H9 (cell line): ENCODE measurements around the gene RRP12. TPM values are rescaled to one million over a fixed set of nuclear protein-coding genes. Genes with fewer than 3 reads are reported as not detected.

Experiments
- DNase-seq: peaks from one replicate; pipeline ENCODE4 v3.0.0-alpha.2; 2017
- H2AFZ ChIP-seq: one replicate; pipeline ENCODE4 v1.6.1; 2013; ENCODE audit warnings: mild to moderate bottlenecking, low read length, control low read depth, moderate library complexity
- H2AK5ac ChIP-seq: 2 replicates; pipeline ENCODE4 v1.6.1; 2013; ENCODE audit warnings: low read length, control low read depth, mixed read lengths; ENCODE audit not compliant: insufficient read length
- H2BK120ac ChIP-seq: one replicate; pipeline ENCODE4 v1.6.1; 2013; ENCODE audit warnings: low read depth, mild to moderate bottlenecking, low read length, control low read depth, inconsistent platforms; ENCODE audit not compliant: poor library complexity, severe bottlenecking
- H2BK12ac ChIP-seq: 2 replicates; pipeline ENCODE4 v1.6.1; 2013; ENCODE audit warnings: low read length, control low read depth, mixed read lengths, low read depth; ENCODE audit not compliant: insufficient read length
- H2BK15ac ChIP-seq: 2 replicates; pipeline ENCODE4 v1.6.1; 2013; ENCODE audit warnings: low read depth, low read length, control low read depth
- H2BK20ac ChIP-seq: one replicate; pipeline ENCODE4 v1.6.1; 2013; ENCODE audit warnings: low read depth, mild to moderate bottlenecking, low read length, control low read depth, inconsistent platforms; ENCODE audit not compliant: poor library complexity, severe bottlenecking
- H2BK5ac ChIP-seq: 2 replicates; pipeline ENCODE4 v1.6.1; 2013; ENCODE audit warnings: low read length, control low read depth, mixed read lengths; ENCODE audit not compliant: insufficient read length
- H3K14ac ChIP-seq: 2 replicates; pipeline ENCODE4 v1.6.1; 2013; ENCODE audit warnings: low read length, control low read depth; ENCODE audit not compliant: insufficient read depth
- H3K18ac ChIP-seq: 2 replicates; pipeline ENCODE4 v1.6.1; 2013; ENCODE audit warnings: low read depth, mild to moderate bottlenecking, mixed read lengths, low read length, control low read depth; ENCODE audit not compliant: insufficient read length
- H3K23ac ChIP-seq: 2 replicates; pipeline ENCODE4 v1.6.1; 2013; ENCODE audit warnings: low read length, control low read depth, mixed read lengths, low read depth; ENCODE audit not compliant: insufficient read length
- H3K23me2 ChIP-seq: 2 replicates; pipeline ENCODE4 v1.6.1; 2013; ENCODE audit warnings: low read depth, mild to moderate bottlenecking, mixed read lengths, low read length, control low read depth; ENCODE audit not compliant: insufficient read length, poor library complexity, severe bottlenecking
- H3K27ac ChIP-seq: 2 replicates; pipeline ENCODE4 v1.5.1; 2013; ENCODE audit warnings: low read length, control low read depth, mixed read lengths, low read depth; ENCODE audit not compliant: insufficient read length
- H3K27me3 ChIP-seq: 2 replicates; pipeline ENCODE4 v1.6.1; 2013; ENCODE audit warnings: low read length, control low read depth, inconsistent platforms; ENCODE audit not compliant: insufficient read depth
- H3K4ac ChIP-seq: 2 replicates; pipeline ENCODE4 v1.6.1; 2013; ENCODE audit warnings: low read depth, mild to moderate bottlenecking, control low read depth, inconsistent platforms, low read length, moderate library complexity
- H3K4me1 ChIP-seq: 2 replicates; pipeline ENCODE4 v1.6.1; 2013; ENCODE audit warnings: low read length, control low read depth, inconsistent platforms; ENCODE audit not compliant: insufficient read depth
- H3K4me2 ChIP-seq: 2 replicates; pipeline ENCODE4 v1.6.1; 2013; ENCODE audit warnings: low read length, control low read depth, mixed read lengths; ENCODE audit not compliant: insufficient read length, insufficient read depth
- H3K56ac ChIP-seq: 2 replicates; pipeline ENCODE4 v1.6.1; 2013; ENCODE audit warnings: low read depth, mild to moderate bottlenecking, mixed read lengths, low read length, control low read depth; ENCODE audit not compliant: insufficient read length
- H3K79me1 ChIP-seq: 2 replicates; pipeline ENCODE4 v1.6.1; 2013; ENCODE audit warnings: low read depth, mild to moderate bottlenecking, moderate library complexity, low read length, control low read depth, inconsistent platforms; ENCODE audit not compliant: insufficient read depth, poor library complexity, severe bottlenecking
- H3K79me2 ChIP-seq: 2 replicates; pipeline ENCODE4 v1.6.1; 2013; ENCODE audit warnings: low read length, control low read depth, inconsistent platforms; ENCODE audit not compliant: insufficient read depth
- H3K9ac ChIP-seq: 2 replicates; pipeline ENCODE4 v1.6.1; 2013; ENCODE audit warnings: low read length, control low read depth, mixed read lengths; ENCODE audit not compliant: insufficient read length; ENCODE audit errors: extremely low read depth
- H3K9me3 ChIP-seq: one replicate; pipeline ENCODE4 v1.6.1; 2013; ENCODE audit warnings: low read depth, low read length, inconsistent platforms; ENCODE audit not compliant: control insufficient read depth
- H3T11ph ChIP-seq: one replicate; pipeline ENCODE4 v1.6.1; 2013; ENCODE audit warnings: mild to moderate bottlenecking, low read length, control low read depth, inconsistent platforms
- H4K20me1 ChIP-seq: one replicate; pipeline ENCODE4 v1.6.1; 2013; ENCODE audit not compliant: control insufficient read depth, insufficient read length, insufficient read depth
- H4K5ac ChIP-seq: 2 replicates; pipeline ENCODE4 v1.6.1; 2013; ENCODE audit warnings: low read depth, mild to moderate bottlenecking, mixed read lengths, low read length, control low read depth; ENCODE audit not compliant: insufficient read length
- H4K8ac ChIP-seq: replicated peaks from 2 replicates; pipeline ENCODE4 v1.6.1; 2013; ENCODE audit warnings: low read length, control low read depth, mixed read lengths, low read depth; ENCODE audit not compliant: insufficient read length
- H4K91ac ChIP-seq: 2 replicates; pipeline ENCODE4 v1.6.1; 2013; ENCODE audit warnings: low read depth, mild to moderate bottlenecking, moderate library complexity, mixed read lengths, low read length, control low read depth; ENCODE audit not compliant: insufficient read length
- H3K27ac Mint-ChIP-seq, 3 experiments: 2 replicates in 2 of 3; 3 replicates in 1 of 3; pipeline ENCODE4 v1.8.0; 2020 to 2021; ENCODE audit warnings: mixed read lengths in 3 of 3, mild to moderate bottlenecking in 1 of 3, moderate library complexity in 1 of 3
- H3K27me3 Mint-ChIP-seq: 2 replicates; pipeline ENCODE4 v1.8.0; 2021; ENCODE audit warnings: low read depth, mild to moderate bottlenecking, moderate library complexity, mixed read lengths
- H3K36me3 Mint-ChIP-seq, 3 experiments: 2 replicates in 2 of 3; 3 replicates in 1 of 3; pipeline ENCODE4 v1.8.0; 2020 to 2021; ENCODE audit warnings: low read depth in 3 of 3, mixed read lengths in 3 of 3; ENCODE audit not compliant: insufficient read depth in 1 of 3
- H3K4me1 Mint-ChIP-seq, 2 experiments: 2 replicates each; pipeline ENCODE4 v1.8.0; 2020; ENCODE audit warnings: mixed read lengths in 2 of 2
- H3K4me3 Mint-ChIP-seq, 2 experiments: 2 replicates in 1 of 2; 3 replicates in 1 of 2; pipeline ENCODE4 v1.8.0; 2020 to 2021; ENCODE audit warnings: mild to moderate bottlenecking in 2 of 2, mixed read lengths in 2 of 2, moderate library complexity in 1 of 2
- H3K9me3 Mint-ChIP-seq, 2 experiments: 2 replicates in 1 of 2; 3 replicates in 1 of 2; pipeline ENCODE4 v1.8.0; 2020; ENCODE audit warnings: mild to moderate bottlenecking in 2 of 2, mixed read lengths in 2 of 2, moderate library complexity in 1 of 2
- WGBS: extraction: QIAGEN DNeasy Blood & Tissue Kit; methylation state at CpG from one replicate; pipeline ENCODE4 v1.1.7; 2013; ENCODE audit warnings: missing lambda C conversion rate, low lambda C conversion rate, mixed read lengths; ENCODE audit not compliant: insufficient read length; ENCODE audit errors: extremely low coverage; 5-methylcytosine and 5-hydroxymethylcytosine counted together
- total RNA-seq: library from RNA; stranded (reverse); gene quantifications from 2 replicates; pipeline ENCODE4 v1.2.1, GENCODE V29; 2021
- TF ChIP-seq, protein P1 (sequence below): fragments of 200-600 bp; sonication (generic); conservative IDR thresholded peaks from 3 replicates; pipeline ENCODE4 v1.8.0; 2021; ENCODE audit warnings: antibody characterized with exemption, mild to moderate bottlenecking

Gene RRP12
- total RNA-seq, 1 experiment from 2014 or later = 71.6 TPM

DNA sequence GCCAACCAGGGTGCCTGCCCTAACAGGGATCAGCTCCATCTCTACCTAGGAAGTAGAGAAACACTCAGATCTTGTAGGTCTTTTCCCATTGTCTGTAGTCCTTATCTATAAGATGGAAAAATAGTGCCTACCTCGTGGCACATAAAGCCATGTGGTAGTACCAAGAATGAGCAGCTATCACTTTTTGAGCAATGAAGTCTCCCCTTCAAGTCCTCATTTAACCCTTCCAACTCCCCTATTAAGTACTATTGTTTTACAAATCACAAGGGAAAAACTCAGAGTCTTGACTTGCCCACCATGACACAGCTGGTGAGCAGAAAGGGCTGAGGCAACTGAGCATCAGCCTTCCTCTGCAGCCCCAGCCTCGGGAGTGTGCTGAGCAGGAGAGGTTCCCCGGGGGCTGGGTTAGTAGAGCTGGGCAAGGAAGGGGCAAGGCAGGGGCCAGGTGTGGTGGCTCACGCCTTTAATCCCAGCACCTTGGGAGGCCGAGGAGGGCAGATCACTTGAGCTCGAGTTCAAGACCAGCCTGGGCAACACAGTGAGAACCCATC, 69.9 kb downstream of the RRP12 start:
- H2BK5ac ChIP-seq = no peak overlapping the region
- H3K4me1 ChIP-seq = peaks cover 12% of the 10 kb centered on the region
- no peaks in the 10 kb centered on the region for H3K9me3 ChIP-seq
- Mint-ChIP-seq H3K4me3 (peak overlapping the region; percentile 95 to 96), H3K27me3 (no peaks in the 10 kb centered on the region; the same call in 1 of the 2 replicates), H3K27ac (peak overlapping the region; percentile 6 to 65 (median 8); a peak in 4 of 7 replicates), H3K36me3 (peaks cover 17 to 58% (median 48%) of the 10 kb centered on the region in 3 experiments), H3K4me1 (peaks cover 51 to 62% of the 10 kb centered on the region in 2 experiments), H3K9me3 (peaks cover 2 to 3% of the 10 kb centered on the region in 2 experiments; a peak in 1 of 5 replicates)
- no peak overlapping the region for H2BK15ac ChIP-seq
- no peak overlapping the region for H4K91ac ChIP-seq
- TF ChIP-seq, protein P1, sequence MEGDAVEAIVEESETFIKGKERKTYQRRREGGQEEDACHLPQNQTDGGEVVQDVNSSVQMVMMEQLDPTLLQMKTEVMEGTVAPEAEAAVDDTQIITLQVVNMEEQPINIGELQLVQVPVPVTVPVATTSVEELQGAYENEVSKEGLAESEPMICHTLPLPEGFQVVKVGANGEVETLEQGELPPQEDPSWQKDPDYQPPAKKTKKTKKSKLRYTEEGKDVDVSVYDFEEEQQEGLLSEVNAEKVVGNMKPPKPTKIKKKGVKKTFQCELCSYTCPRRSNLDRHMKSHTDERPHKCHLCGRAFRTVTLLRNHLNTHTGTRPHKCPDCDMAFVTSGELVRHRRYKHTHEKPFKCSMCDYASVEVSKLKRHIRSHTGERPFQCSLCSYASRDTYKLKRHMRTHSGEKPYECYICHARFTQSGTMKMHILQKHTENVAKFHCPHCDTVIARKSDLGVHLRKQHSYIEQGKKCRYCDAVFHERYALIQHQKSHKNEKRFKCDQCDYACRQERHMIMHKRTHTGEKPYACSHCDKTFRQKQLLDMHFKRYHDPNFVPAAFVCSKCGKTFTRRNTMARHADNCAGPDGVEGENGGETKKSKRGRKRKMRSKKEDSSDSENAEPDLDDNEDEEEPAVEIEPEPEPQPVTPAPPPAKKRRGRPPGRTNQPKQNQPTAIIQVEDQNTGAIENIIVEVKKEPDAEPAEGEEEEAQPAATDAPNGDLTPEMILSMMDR = no peak
- H2AFZ ChIP-seq = no peak overlapping the region
- H3K23ac ChIP-seq = no peak overlapping the region
- WGBS = no CpG with 5 or more reads among the region's 6 CpGs
- H4K20me1 ChIP-seq = no peaks in the 10 kb centered on the region
- H4K8ac ChIP-seq = no peak overlapping the region
- H3K4ac ChIP-seq = no peak overlapping the region
- H4K5ac ChIP-seq = no peak overlapping the region
- no peak overlapping the region for H2BK120ac ChIP-seq
- H3K56ac ChIP-seq = no peak overlapping the region
- no peak overlapping the region for H3K9ac ChIP-seq
- peaks cover 11% of the 10 kb centered on the region; the same call in 1 of the 2 replicates for H3K79me2 ChIP-seq
- H3T11ph ChIP-seq = no peak overlapping the region
- H2BK12ac ChIP-seq = no peak overlapping the region
- H2AK5ac ChIP-seq = no peak overlapping the region
- H3K18ac ChIP-seq = no peak overlapping the region
- peaks cover 4% of the 10 kb centered on the region for H3K79me1 ChIP-seq
- H3K4me2 ChIP-seq = peak overlapping the region; percentile 80
- H3K27me3 ChIP-seq = no peaks in the 10 kb centered on the region
- no peak overlapping the region for H3K14ac ChIP-seq
- H2BK20ac ChIP-seq = no peak overlapping the region
- DNase-seq = no peak
- H3K27ac ChIP-seq = no peak overlapping the region
- peaks cover 20% of the 10 kb centered on the region for H3K23me2 ChIP-seq
